HG03097 (cell line): ENCODE data around the gene RAB13.
A peak's percentile ranks its signal among the peaks of the same experiment; 100 is the strongest.
"Not testable (repeated sequence)": the region's sequence is repeated elsewhere in the genome, so short reads cannot be mapped to it uniquely, and the experiment has no call there.

Source experiments
- ATAC-seq: cut with Tn5 transposase; IDR thresholded peaks from one replicate; pipeline ENCODE4 v1.9.1; 2021; ENCODE audit not compliant: unreplicated experiment, low FRiP score

Gene RAB13

DNA sequence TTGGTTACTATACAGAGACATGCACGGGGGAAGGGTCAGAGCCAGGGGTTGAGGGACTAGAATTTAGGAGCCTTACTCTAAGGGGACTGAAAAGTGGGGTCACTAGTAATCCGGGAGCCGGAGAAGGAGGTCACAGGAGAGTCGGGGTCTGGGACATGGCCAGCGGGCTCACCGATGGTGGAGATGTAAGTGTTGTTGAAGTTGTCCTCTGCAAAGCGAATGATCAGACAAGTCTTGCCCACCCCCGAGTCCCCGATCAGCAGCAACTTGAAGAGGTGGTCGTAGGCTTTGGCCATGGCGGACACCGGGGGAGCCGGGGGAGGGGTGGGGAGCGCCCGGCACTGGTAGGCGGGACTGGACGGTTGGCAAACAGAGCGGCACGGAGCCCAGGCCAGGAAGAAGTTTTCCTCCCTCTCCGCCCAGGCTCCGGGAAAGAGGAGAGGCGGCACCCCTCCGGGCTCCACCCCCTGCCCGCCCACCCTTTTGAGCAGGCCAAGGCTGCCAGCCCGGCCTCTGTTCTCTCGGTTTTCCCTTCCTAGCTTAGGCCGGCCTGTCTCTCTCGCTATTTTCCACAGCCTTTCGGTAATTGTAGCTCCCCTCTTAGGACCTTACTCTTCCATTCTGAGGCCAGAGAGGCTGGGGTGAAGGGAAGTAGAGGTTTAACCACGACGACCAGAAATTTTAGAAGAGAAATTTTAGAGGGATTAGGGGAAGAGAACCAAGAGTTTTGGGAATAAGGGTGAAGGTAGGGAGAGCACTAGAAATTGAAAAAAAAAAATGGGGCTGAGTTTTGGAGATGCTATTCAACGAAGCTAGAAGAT, at the start of gene RAB13:
Gene RAB13 (minus strand): TSS at position 399 of the 821 bp plus-strand sequence. CDS start 103 bp downstream, at position 296.
- no peak for ATAC-seq

DNA sequence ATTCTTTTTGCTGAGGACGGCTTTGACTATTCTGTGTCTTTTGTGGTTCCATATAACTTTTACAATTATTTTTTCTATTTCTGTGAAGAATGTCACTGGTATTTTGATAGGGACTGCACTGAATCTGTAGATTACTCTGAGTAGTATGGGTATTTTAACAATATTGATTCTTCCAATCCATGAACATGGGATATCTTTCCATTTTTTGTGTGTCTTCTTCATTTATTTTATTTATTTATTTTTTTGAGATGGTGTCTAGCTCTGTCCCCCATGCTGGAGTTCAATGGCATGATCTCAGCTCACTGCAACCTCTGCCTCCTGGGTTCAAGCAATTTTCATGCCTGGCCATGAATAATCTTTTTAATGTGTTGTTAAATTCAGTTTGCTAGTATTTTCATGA, 47.6 kb upstream of the RAB13 start:
- ATAC-seq = not testable (repeated sequence)

DNA sequence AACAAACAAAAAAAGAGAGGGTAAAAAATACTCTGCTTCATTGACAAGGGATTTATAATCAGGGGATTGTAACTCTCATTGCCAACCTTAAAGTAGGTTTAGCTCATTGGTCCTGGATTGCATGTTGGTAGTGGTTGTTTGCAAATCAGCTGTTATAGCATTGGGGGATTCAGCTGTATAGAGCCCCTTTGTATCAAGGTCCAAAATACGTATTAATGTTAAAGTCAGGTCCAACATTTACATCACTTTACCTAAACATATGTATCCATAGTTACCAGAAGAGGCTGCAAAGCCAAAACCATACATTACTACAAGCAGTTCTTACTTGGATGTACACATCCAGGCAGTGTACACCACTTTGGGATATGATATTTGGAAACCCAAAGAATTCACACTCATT, 33.8 kb upstream of the RAB13 start:
- ATAC-seq = no peak

DNA sequence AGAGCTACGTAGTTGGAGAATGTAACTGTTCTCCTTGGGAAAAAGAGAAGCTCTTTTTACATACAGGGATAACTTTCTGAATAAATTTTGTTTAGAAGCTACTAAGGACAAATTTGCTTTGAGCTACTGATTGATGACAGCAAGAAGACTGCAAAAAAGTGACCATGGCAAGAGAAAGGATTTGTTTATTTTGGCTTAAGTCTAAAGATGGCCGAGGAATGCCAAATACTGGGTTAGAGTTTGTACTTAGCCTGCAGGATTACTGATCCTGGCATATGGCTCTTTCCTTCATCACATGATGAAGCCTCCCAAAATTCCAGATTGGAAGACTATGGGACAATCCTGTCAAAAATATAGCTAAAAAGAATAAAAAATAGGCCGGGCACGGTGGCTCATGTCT, 33.1 kb upstream of the RAB13 start:
- no peak for ATAC-seq

DNA sequence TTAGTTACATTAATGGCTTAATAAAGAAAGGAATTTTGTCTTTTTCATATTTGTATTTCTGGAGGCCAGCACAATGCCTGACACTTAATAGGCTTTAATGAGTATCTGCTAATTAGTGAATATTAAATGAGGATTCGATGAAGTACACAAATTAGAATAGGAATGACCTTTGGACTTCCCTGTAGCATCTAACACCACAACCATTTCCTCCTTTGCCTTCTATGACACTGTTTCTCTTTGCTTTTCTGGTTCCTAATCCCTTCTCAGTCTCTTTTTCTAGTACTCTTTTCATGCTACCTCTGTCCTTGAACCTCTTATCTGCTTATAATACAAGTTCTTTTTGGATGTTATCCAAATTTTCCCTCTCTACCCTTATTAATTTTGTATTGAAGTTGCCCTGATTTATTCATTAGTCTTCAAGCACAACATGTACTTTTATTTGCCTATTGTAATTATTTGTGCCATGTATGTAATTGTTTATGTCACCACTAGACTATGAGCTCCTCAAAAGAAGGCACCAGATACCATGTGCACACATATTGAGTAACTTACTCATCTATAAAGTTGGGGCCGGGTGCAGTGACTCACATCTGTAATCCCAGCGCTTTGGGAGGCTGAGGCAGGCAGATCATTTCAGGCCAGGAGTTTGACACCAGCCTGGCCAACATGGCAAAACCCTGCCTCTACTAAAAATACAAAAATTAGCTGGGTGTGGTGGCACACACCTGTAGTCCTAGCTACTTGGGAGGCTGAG, 28.2 kb upstream of the RAB13 start:
- no peak for ATAC-seq

DNA sequence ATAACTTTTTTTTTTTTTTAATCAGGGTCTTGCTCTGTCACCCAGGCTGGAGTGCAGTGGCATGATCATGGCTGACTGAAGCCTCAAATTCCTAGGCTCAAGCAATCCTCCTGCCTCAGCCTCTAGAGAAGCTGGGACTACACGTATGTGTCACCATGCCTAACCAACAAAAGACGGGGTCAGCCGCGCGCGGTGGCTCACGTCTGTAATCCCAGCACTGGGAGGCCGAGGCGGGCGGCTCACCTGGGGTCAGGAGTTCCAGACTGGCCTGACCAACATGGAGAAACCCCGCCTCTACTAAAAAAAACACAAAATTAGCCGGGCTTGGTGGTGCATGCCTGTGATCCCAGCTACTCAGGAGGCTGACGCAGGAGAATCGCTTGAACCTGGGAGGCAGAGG, 26.4 kb upstream of the RAB13 start:
- ATAC-seq = not testable (repeated sequence)

DNA sequence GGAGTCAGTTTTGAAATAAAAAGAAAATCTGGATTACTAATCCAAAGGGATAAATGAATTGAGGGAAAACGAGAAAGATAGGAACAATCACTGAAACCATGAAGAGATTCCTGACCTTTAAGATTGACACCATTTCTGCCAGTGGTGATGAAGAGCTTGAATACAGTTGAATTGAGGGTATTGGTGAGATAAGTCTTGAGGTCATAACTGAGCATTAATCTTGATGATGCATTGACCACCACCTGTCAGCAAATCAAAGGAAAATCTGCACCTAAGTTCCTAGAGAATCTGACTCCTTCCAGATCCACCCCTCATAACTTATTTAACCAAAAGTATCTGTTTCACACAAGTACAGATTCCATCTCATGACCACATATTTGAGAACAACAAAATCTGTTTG, 26.0 kb upstream of the RAB13 start:
- no peak for ATAC-seq

DNA sequence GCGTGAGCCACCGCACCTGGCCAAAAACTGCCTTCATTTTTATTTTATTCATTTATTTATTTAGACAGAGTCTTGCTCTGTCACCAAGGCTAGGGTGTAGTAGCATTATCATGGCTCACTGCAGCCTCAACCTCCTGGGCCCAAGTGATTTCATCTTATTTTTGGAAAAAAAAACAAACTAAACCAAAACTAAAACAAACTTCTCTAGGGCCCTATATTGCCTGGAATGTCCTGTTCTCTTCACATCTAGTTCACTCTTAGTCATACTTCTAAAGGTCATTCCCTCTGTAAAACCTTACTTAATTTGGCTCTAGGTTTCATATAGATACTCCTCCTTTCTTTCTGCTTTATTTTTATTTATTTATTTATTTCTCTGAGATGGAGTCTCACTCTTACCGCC, 20.0 kb upstream of the RAB13 start:
- no peak for ATAC-seq

DNA sequence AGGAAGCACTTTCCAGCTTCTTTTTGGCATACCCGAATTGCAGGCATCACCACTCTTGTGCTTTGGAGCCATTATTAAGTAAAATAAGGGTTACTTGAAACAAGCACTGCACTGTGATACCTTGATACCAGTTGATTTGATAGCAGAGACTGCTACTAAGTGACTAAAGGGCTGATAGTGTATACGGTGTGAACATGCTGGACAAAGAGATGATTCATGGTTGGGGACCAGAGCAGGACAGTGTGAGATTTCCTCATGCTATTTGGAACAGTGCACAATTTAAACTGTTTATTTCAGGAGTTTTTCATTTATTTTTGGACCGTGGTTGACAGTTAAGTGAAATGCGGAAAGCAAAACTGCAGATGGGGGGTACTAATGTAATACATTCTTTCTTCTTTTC, 14.3 kb upstream of the RAB13 start:
- no peak for ATAC-seq

DNA sequence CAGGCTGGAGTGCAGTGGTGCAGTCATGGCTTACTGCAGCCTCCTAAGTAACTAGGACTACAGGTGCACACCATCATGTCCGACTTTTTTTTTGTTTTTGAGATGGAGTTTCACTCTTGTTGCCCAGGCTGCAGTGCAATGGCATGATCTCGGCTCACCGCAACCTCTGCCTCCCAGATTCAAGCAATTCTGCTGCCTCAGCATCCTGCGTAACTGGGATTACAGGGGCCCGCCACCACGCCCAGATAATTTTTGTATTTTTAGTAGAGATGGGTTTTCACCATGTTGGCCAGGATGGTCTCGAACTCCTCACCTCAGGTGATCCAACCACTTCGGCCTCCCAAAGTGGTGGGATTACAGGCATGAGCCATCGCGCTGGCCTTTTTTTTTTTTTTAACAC, 10.7 kb upstream of the RAB13 start:
- ATAC-seq = not testable (repeated sequence)

DNA sequence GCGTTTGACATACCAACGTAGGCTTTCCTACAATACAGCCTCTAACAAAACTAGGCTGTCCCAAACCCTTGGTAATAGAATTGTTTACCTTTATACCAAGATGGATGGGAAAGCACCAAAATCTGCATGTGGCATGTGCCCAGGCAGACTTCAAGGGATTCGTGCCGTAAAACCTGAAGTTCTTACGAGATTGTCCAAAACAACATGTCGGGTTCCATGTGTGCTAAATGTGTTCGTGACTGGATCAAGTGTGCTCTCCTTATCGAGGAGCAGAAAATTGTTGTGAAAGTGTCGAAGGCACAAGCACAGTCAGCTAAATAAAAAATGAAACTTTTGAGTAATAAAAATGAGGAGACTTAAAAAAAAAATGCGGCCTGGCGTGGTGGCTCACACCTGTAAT, 9.5 kb upstream of the RAB13 start:
- ATAC-seq = no peak

DNA sequence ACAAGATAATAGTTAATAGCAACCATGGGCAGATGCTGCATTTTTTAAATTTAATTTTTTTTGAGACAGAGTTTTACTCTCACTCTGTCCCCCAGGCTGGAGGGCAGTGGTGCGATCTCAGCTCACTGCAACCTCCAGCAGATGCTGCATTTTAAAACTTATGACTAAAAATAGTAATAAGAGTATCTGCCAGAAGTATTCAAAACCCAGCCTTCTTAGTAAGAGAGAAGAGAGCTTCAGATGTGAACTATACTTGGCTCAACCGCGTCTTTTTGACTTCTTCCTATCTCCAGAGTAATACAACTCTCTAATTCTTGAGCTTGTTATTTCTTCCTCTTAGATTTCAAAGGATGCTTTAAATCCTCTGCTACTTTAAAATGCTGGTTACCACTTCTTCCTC, 9.1 kb upstream of the RAB13 start:
- ATAC-seq = no peak

DNA sequence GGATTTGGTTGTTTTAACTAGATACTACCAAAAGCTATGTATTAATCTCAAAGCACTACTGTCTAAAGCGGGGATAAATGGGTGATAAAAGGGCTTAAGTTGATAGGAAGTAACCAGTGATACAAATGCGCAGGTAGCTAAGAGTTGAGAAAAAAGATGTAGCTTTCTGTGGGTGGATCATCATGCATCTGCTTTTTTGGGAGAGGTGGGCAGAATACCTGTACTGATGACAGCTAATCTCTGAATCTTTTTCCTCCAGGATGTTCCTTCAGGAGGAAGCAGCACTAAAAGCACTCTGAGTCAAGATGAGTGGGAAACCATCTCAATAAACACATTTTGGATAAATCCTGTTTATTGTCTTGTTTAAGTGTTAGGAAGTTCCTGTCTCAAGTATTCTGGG, 5.7 kb upstream of the RAB13 start:
- ATAC-seq = no peak

DNA sequence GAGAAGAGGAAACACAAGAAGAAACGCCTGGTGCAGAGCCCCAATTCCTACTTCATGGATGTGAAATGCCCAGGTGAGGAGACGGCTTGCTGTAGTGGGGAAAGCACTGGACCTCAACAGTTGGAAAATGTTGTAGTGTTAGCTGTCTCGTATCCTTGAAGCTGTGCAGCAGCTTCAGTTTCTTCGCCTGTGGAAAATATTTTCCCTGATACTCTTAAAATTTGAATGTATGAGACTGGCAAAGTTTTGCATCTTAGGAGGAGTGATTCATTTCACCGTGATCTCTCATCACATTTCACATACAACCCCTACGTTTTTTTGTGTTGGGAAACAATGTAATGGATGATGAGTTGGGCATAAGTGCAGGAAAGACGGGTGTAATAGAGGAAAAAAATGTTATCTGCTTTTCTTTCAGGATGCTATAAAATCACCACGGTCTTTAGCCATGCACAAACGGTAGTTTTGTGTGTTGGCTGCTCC, 5.1 kb upstream of the RAB13 start:
- ATAC-seq = no peak

DNA sequence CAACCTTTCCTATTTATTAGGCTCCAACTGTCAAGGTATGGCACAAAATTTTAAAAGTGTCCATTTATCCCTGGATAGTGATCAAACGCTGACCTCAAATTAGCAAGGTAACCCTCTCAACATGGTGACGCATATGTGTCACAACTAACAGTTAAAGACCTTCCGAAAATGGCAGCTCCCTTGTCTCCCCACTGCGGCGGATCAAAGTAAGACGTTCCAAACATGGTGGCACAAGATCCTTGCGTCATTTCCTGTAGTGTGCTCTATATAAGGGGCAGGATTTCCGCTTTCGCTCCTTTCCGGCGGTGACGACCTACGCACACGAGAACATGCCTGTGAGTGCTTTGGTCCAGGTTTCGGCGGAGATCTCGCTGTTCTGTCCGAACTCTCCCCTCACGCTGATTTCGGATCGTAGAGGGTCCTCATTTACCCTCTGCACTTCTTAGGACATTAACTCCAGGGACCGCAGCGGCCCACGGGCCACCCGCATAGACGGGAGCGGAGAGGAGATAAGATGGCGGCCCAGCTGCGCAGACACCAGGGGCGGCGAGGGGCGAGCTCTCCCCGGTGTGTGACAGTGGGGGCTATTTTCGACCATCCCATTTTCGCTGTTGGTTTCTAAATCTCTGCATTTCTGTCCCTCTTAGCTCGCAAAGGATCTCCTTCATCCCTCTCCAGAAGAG, 4.5 kb upstream of the RAB13 start, which contains the start of gene RPS27:
Gene RPS27 (plus strand): TSS at position 295 of the 683 bp plus-strand sequence. CDS start 35 bp downstream, at position 330.
- peak; percentile 81 for ATAC-seq

DNA sequence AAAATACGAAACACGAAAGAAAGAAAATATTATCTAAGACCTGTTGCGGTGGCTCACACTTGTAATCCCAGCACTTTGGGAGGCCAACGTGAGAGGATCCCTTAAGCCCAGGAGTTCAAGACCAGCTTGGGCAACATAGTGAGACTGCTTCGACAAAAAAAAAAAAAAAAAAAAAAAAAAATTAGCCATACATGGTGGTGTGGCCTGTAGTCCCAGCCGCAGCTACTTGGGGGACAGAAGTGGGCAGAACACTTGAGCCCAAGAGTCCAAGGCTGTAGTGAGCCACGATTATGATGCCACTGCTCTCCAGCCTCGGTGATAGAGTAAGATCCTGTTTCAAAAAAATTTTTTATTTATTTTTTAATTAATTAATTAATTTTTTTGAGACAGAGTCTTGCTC, 1.5 kb upstream of the RAB13 start:
- no peak for ATAC-seq

DNA sequence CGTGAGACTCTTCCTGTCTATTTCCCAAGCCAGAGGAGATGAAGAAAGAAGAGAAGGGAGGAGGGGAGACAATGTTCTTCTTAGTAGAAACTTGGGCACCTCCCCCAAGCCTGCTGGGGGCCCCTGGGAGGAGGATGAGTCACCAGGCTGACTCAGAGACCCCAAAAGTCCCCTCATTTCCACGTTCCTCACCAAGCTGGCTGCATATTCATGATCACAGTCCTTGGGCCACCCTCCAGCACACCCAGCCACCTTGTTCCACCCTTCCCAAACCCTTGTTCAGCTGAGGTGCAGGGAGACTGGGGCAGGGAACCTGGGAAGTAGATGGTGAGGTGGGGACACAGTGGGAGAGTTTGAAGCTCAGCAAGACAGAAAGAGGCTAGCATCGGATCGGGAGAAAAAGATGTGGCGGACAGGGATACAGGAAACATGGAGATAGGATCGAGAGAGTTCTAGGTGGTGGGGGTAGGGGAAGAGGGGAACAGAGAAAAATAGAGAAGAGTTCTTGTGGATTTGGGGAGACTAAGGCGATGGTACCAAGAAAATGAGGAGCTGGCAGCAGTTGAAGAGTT, 712 bp downstream of the RAB13 start:
- no peak for ATAC-seq

DNA sequence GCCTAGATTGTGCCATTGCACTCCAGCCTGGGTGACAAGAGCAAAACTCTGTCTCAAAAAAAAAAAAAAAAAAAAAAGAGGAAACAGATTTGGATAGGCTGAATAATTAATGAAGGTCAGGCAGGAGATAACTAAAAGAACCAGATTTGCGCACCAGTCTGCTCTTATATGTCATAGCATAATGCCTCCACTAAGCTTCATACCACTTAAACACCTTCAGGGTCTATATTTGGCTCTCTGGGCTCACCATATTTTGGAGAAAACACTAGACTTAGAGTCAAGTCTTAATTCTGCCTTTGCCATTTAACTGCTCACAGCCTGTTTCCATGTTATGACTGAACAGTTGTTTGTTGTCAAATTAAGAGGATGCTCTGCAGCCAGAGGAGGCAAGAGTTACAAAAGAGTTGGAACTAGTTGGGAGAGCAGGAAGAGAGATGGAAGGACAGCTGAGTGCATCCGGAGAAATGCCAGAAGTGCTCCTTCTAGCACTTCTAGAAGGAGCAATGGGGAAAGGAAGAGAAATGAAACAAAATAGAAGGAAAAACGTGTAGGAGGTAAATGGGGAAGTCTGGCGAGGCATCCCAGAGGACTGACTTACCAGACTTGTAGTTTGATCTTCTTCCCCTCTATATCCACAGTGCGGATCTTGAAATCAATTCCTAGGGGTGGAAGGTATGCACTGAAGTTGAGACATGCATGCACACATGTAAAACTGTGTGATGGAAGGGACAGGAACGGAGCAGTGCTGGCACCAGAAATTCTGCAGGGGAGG, 1.8 kb downstream of the RAB13 start:
- no peak for ATAC-seq

DNA sequence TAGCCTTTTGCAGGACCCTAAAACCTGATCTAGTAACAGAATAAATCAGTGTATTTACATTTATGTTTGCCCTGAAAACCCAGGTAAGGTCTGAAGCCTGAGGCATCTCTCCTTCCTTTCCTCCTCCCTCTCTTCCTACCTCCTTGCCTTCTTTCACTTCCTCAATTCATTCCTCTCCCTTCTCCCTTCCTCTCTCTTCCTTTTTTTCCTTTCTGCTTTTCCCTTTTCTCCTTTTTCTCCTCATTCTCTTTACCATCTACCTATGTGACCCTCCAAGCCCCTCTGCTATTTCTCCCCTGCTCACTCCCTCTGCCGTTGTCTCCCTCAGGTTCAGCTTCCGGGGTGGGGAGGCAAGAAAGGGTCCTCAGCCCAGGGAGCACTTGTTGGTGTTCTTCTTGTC, 4.4 kb downstream of the RAB13 start:
- not testable (repeated sequence) for ATAC-seq

DNA sequence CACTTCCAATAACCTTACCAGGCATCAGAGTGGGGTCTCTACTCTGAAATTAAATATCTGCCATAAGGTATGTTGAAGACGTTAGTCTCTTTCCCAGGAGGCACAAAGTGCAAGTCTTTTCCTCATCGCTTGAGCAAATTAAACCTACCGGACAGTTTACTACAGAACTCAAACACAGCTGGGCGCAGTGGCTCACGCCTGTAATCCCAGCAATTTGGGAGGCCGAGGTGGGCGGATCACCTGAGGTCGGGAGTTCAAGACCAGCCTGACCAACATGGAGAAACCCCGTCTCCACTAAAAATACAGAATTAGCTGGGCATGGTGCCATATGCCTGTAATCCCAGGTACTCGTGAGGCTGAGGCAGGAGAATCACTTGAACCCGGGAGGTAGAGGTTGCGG, 7.0 kb downstream of the RAB13 start:
- ATAC-seq = not testable (repeated sequence)
